Left forelimb (tissue), 1 donor: ENCODE measurements around the gene NTRK2.

Experiments
- DNase-seq: peaks from one replicate; pipeline ENCODE4 v3.0.0-alpha.2; 2018; ENCODE audit warnings: low spot score

The NTRK2 gene

GRCh38 chr9:84681516-84682285 lies 12.2 kb downstream of the NTRK2 start:
- no peak for DNase-seq

DNA sequence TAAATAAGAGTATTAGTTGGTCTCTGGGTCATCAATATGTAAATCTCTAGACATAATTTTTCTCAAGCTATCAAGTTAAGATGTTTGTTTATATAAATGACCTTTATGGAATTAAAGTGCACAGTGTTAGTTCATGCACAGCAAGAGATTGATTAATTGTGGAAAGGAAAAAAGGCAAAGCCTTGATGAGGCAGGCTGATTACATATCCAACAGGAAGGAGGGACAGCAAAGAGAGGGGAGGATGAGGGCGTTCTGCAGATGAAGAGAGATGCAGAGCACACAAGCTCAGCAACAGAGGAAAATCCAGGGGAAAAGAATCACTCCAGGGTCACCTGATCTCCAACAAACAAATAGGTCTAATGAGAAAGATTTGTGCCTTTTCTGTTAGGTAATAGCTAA lies 16.5 kb downstream of the NTRK2 start:
- no peak for DNase-seq

DNA sequence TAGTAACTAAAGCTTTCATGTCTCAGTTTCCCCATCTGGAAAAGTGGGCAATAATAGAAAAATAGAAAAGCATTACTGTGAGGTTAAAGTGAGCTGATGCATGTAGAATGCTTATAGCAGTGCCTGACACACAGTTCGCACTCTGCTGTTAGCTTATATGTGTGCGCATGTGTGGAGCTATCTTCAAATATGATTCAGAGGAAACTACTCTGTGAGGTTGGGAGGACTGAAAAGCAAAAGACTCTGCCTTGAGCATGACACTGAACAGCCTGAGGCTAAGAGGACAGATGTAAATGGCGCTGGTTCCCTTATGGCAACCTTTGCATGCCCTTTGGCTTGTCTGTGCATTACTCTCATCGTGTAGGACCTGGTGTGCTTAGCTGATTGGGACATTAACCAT lies 19.4 kb downstream of the NTRK2 start:
- no peak for DNase-seq

- no peak for DNase-seq
Measured at GRCh38 chr9:84691634-84692033, 22.1 kb downstream of the NTRK2 start.

DNA sequence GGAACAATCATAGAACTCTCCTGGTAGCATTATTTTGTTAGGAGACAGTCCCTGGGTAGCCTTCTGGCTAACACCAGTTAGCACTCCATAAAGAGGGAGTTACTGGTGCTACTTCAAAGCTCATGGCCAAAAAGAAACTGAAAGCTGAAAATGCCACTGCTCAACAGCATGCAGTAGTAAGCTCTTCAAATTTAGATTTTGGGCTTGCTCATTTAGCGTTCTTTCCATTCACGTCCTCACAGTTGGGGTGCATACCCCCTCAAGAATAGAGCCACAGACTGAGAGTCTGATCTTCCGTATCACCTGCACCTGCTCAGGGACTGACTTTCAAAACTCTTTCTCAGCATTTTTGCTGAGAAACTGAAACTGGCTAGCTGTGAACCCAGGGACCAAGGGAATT lies 24.7 kb downstream of the NTRK2 start:
- no peak for DNase-seq

- no peak for DNase-seq
Measured at GRCh38 chr9:84697042-84697441, 27.5 kb downstream of the NTRK2 start.

GRCh38 chr9:84697509-84698114 lies 28.1 kb downstream of the NTRK2 start:
- peak; percentile 75 for DNase-seq

GRCh38 chr9:84698323-84698722 lies 28.8 kb downstream of the NTRK2 start:
- no peak for DNase-seq

DNA sequence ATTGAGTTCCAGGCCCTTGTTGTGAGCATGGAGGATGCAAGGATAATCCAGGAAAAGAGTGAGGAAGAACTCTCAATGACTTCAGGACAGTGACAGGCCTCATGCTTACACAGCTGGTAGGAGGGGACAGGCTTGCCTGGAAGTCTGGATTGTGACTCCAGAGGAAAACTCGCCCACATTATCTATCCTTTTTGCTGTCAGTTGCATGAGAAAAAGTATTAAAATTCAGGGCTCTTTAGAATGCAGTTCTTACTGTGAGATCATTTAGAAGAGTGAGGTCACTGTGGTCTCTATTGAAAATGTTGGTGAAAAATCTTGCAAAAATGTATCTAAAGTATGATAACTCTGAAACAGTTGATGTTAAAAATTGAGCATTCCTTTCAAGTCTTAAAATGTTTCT lies 30.5 kb downstream of the NTRK2 start:
- no peak for DNase-seq

- DNase-seq = no peak
Measured at GRCh38 chr9:84701801-84702200, 32.3 kb downstream of the NTRK2 start.

- no peak for DNase-seq
Measured at GRCh38 chr9:84702471-84702870, 32.9 kb downstream of the NTRK2 start.

- DNase-seq = no peak
Measured at GRCh38 chr9:84703793-84704192, 34.3 kb downstream of the NTRK2 start.

- no peak for DNase-seq
Measured at GRCh38 chr9:84705128-84705527, 35.6 kb downstream of the NTRK2 start.

DNA sequence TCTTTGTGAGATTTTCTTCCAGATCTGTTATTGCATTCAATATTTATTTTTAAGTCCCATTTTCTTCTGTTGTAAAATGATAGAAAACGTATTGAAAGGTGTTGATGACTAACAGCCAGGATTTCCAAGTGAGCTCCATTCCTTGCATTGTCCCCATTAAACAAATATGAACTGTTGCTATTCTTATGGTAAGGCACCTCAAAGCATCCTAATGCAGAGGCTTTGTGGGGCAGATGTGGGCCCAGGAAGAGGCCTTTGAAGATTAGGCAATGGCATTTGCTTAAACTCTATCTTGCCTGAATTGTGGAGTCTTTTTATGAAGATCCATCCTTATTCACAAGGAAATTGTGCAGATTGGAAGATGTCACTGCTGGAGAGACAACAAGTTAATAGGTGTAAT lies 38.9 kb downstream of the NTRK2 start:
- no peak for DNase-seq

GRCh38 chr9:84709056-84709455 lies 39.5 kb downstream of the NTRK2 start:
- DNase-seq = no peak

- no peak for DNase-seq
Measured at GRCh38 chr9:84710701-84711397, 41.3 kb downstream of the NTRK2 start.

DNA sequence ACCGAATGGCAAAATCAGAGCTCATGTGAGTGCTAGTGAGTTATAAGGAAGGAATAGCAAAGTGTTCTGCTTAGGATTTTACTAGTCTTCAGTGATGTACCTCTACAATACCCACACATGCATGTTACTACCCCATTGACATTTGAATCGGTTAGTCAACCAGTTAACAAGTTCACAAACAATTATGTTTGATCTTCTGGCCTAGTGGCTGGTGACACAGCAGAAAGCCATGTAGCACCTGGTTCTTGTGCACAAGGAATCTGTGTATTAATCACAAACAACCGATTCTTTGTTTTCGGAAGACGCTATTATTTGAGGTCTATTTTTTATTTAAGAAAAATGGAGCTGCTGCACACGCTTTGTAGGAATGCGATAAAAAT lies 41.9 kb downstream of the NTRK2 start:
- DNase-seq = no peak

- no peak for DNase-seq
Measured at GRCh38 chr9:84711936-84712335, 42.4 kb downstream of the NTRK2 start.

- DNase-seq = no peak
Measured at GRCh38 chr9:84716217-84716616, 46.7 kb downstream of the NTRK2 start.

GRCh38 chr9:84718476-84718875 lies 48.9 kb downstream of the NTRK2 start:
- no peak for DNase-seq

DNA sequence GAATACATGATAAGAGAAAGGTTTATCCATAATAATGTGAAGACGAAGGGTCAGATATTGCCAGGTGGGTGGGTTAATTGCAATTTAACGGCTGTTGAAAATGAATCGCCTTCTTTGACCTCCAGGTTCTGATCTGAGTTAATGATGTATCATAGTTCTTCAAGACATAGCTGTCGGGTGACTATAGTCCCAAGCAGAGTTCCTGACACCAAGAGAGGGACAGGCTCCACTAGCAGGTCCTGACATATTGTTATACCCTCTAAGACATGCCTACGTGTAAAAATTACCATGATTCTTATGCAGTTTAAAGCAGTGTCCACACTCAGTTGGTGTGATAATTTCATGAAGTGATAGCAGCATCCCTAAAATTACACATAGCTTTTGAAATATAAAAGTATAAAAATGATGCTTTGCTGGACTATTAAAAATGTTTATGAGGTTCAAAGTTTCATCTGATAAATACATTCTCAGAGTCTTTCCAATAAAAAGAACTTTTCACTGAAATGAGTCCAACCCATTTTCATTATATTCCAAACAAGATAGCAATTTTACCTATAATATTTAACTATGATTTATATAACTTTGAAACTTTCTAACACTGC lies 53.0 kb downstream of the NTRK2 start:
- DNase-seq = no peak

GRCh38 chr9:84723426-84723825 lies 53.9 kb downstream of the NTRK2 start:
- DNase-seq = no peak

DNA sequence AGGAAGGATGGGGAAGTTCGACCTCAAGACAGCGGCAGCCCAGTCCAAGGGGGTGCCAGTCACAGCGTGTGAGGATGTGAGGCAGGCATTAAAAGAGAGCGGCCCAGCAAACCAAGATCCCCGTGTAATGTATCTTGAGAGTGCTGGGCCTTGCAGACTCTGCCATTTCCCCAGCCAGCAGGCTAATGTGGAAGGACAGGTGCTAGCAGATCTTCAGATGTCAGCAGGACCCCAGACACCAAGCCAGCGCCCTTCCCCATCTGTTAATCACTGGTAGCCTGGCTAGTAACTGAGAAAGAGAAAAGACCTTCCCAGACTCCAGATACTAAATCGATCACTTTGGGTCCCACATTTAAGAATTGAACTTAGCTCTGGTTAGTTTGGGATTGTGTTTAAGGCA lies 62.2 kb downstream of the NTRK2 start:
- DNase-seq = no peak
